NCI-H345 (cell line): Measurements from ENCODE around the gene NRROS.
"Not testable (repeated sequence)": the region's sequence is repeated elsewhere in the genome, so short reads cannot be mapped to it uniquely, and the experiment has no call there.

Experiments used
- DNase-seq: peaks from one replicate; lab custom pipeline; 2025; lab: John Stamatoyannopoulos, UW

Gene NRROS

GRCh38 chr3:196624907-196625306 lies 14.6 kb upstream of the NRROS start:
- no peak for DNase-seq

GRCh38 chr3:196625331-196625730 lies 14.2 kb upstream of the NRROS start:
- DNase-seq: no peak

DNA sequence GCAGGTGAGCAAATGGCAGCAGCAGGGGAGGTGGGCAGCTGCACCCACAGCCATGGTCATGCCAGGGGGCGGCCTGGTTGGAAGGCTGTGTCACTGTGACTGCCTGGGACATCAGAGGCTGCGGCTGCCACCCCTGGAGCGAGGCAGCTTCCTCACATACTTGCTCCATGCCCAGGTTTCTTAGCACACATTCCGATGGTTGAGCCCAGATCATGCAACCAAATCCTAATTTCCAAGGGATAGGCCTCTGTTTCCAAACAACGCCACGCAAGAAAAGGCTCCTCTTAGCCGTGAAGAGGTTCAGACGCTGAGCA lies 11.6 kb upstream of the NRROS start:
- DNase-seq: no peak

DNA sequence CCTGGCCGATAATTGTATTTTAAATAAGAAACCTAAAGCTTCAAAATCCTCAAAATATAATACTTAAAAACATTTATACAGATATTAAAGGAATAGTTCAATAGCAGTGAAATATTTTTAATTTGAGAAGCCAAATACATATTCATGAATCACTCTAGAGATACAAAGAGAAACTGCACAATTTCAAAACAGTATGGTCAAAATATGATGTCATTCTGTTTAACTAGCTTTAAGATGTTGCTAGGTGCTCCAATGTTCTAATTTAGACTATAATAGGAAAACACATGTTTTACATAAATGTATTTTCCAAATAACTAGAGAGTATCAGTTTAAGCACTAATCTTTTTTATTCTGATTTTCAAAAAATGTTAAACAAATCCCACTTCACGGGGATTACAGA lies 10.3 kb upstream of the NRROS start:
- DNase-seq: no peak

DNA sequence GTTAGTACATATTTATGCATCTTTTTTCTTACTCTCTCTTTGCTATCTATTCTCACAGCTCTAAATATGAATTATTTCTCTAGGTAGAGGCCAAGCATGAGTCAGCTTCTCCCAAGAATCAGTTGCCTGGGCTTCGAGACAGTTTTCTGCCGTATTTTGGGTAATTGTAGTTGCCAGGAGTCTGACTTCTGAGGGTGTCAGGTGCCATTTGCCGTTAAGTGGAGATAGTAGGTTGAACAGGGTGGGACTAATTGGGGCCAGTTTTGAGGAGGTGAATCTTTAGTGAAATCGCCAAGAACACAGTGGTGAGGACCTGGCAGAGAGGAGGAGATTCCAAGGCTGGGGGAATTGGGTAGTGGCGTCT lies 7.8 kb upstream of the NRROS start:
- DNase-seq: no peak

DNA sequence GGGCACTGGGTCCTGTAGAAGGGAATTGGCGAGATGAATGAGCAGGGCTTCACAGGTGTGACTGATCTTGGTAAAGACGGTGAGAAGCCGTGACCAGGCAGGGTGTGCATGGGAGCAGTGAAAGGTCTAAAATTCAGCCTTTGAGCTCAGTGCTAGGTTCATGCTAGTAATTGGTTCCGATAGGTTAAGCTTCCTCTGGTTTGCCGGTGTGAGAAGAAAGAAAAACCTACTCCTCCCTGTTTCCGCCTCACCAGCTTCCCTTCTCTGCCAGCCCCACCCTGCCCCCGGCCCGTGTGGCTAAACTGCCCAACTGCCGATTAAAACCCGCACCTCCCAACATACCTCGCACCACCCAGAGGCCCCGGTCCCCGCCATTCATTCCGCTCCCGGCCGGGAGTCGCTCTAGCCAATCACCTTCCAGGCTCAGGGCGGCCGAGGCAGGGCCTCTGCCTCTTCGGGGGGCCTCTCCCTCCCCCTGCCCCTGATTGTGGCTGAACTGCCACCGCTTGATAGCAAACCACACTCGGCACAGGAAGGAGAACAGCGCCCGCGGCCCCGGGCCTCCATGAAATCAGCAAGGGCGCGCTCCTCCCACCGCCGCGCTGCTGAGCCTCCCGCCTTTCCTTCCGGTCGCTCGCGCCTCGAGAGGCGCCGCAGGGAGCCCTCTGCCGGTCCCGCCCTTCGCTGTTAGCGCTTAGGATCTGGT lies 7.3 kb upstream of the NRROS start:
- DNase-seq: peak; percentile 92

GRCh38 chr3:196633555-196634151 lies 5.8 kb upstream of the NRROS start:
- no peak for DNase-seq

DNA sequence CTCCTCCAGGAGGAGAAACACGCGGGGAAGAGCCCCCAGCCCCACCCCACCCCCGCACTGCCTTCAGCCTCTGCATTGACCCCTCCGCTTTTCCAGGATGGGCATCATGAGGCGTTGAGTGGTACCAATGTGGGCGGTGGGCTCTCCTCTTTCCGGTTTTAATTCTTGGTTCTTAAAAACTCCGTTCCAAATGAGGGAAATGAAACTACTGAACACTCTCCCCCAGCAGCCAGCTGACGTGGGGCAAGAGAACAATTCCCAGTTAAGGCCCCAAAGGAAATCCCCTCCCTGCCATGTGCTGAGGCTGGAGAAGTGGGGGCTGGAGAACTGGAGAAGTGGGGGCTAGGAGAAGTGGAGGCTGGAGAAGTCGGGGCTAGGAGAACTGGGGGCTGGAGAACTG lies 5.3 kb upstream of the NRROS start:
- no peak for DNase-seq

DNA sequence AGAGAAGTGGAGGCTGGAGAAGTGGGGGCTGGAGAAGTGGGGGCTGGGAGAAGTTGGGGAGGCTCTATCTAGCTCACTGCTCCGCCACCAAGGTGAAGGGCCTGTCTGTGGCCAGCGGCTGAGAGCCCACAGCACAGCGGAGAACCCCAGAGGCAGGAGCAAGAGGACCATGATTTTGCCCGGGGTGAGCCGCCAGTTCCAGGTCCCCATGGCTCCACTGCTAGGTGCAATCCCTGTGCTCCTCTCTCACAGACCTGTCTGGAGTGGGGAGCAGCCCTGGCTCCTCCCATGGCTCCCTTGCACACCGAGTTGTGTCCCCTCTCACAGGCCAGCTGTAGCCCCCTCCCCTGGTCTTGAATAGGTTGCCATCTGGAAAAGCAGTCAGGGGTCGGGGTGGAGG lies 4.7 kb upstream of the NRROS start:
- no peak for DNase-seq

- no peak for DNase-seq
These were observed 2.8 kb upstream of the NRROS start for GRCh38 chr3:196636369-196637349.

GRCh38 chr3:196637941-196638340 lies 1.6 kb upstream of the NRROS start:
- not testable (repeated sequence) for DNase-seq

GRCh38 chr3:196638861-196639482 lies 522 bp upstream of the NRROS start:
- no peak for DNase-seq

DNA sequence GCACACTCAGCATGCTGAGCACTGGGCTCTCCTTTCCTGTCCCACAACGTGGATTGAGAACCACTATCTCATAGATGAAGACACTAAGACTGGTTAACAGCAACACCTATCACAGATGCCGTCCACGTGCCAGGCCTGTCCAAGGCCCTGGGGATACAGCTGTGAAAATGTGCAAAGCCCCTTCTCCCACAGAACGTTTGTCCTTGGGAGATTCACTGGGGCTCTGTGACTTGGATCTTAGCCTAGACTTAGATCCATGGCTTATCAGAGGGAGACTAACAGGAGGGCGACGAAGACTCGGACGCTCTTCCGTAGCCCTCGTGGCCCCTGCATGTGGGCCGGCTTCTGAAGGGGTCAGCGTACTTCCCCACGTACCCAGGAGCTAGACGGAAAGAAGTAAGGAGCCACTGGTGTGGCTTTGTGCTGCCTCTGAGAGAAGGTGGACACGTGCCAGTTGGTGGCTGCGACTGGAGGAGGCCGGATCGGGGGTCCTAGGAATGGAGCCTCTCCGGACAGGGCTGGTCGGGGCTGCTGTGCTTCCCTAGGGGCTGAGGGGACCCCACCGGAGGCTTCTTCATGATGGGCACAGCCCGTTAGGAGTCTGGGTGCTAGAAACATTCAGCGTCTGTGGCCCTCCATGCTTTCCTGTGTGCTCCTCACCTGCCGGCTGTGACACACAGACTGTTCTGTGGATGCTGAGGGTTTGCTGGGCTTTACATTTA lies 964 bp downstream of the NRROS start:
- no peak for DNase-seq

- DNase-seq: no peak
These were observed 2.0 kb downstream of the NRROS start for GRCh38 chr3:196641333-196642054.

- DNase-seq: no peak
These were observed 2.9 kb downstream of the NRROS start for GRCh38 chr3:196642434-196642833.

- DNase-seq: no peak
These were observed 3.8 kb downstream of the NRROS start for GRCh38 chr3:196643201-196643749.

DNA sequence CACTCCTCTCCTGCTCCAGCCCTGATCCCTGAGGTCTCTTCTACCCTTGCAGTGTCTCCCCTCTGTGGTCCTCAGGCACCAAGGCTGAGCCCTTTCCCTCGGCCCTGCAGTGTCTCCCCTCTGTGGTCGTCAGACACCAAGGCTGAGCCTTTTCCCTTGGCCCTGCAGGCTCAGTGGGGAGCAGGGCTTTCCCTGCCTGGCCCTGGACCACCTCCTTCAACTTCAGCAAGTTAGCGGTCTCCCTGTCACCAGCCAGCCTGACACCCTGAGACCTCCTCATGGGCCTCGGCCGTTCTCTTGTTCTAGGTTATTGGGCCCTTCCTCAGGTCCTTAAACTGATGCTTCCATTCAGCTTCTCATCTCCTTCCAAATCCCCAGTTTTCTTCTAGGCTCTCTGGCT lies 4.3 kb downstream of the NRROS start:
- no peak for DNase-seq

GRCh38 chr3:196645096-196645495 lies 5.6 kb downstream of the NRROS start:
- no peak for DNase-seq

- DNase-seq: no peak
These were observed 6.6 kb downstream of the NRROS start for GRCh38 chr3:196645897-196646665.

GRCh38 chr3:196646666-196647216 lies 7.2 kb downstream of the NRROS start:
- no peak for DNase-seq
